HUES48 (cell line): ENCODE data around the gene ZNF48.

Experiments
- H3K27ac ChIP-seq: one replicate; pipeline ENCODE4 v1.7.0; 2013; ENCODE audit warnings: low read depth, low read length, inconsistent platforms
- H3K27me3 ChIP-seq: 2 replicates; pipeline ENCODE4 v1.6.1; 2013; ENCODE audit warnings: mild to moderate bottlenecking, low read length; ENCODE audit not compliant: control insufficient read depth, insufficient read depth
- H3K36me3 ChIP-seq: 2 replicates; pipeline ENCODE4 v1.6.1; 2013; ENCODE audit warnings: low read length; ENCODE audit not compliant: control insufficient read depth, insufficient read depth
- H3K4me1 ChIP-seq: 2 replicates; pipeline ENCODE4 v1.6.1; 2013; ENCODE audit warnings: mild to moderate bottlenecking, low read length; ENCODE audit not compliant: control insufficient read depth, insufficient read depth
- H3K4me3 ChIP-seq: 2 replicates; pipeline ENCODE4 v1.5.1; 2013; ENCODE audit warnings: mild to moderate bottlenecking, low read depth, low read length
- H3K9ac ChIP-seq: 2 replicates; pipeline ENCODE4 v1.6.1; 2013; ENCODE audit warnings: mild to moderate bottlenecking, low read depth, low read length, moderate library complexity
- H3K9me3 ChIP-seq: 2 replicates; pipeline ENCODE4 v1.6.1; 2013; ENCODE audit warnings: low read length; ENCODE audit not compliant: control insufficient read depth, insufficient read depth

Gene ZNF48

DNA sequence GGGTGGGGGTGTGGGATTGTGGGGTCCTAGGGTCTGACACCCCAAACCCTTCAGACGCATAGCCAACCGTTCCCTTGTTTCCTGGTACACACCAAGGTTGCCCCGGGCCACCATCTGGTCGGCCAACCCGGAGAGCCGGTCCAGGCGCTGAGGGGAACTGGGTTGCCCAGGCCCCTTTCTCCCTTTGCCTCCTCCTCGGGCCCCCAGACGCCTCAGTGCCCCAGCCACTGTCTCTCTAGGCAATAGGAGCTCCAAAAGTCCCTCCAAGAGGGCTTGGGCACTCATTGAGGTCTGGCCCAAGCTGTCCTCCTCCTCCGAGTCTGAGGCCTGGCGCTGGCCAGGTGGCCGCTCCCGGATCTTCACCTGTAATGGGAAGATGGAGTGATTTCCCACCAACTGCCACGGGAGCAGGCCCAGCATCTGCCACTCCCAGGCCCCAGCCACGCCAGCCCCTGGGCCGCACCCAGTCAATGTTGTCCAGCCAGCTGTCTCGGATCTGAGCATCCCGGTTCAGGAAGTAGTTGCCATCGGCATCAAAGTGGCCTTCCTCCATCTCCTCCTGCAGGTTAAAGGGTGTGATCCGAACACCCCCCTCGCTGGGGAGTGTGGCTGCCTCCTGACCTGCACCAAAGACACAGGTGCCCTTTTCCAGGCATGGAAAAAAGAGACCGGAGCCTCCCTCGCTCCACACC lies 41.6 kb upstream of the ZNF48 start:
- Histone ChIP-seq H3K4me3 (peak overlapping the region; percentile 90; the same call in 1 of the 2 replicates), H3K9me3 (no peaks in the 10 kb centered on the region), H3K27me3 (no peaks in the 10 kb centered on the region), H3K4me1 (peaks cover 7% of the 10 kb centered on the region; the same call in 1 of the 2 replicates), H3K36me3 (peaks cover 61% of the 10 kb centered on the region), H3K9ac (0 out of 2 replicates have a peak overlapping the region, but pooled peaks have one; percentile 12), H3K27ac (peak overlapping the region; percentile 8)

DNA sequence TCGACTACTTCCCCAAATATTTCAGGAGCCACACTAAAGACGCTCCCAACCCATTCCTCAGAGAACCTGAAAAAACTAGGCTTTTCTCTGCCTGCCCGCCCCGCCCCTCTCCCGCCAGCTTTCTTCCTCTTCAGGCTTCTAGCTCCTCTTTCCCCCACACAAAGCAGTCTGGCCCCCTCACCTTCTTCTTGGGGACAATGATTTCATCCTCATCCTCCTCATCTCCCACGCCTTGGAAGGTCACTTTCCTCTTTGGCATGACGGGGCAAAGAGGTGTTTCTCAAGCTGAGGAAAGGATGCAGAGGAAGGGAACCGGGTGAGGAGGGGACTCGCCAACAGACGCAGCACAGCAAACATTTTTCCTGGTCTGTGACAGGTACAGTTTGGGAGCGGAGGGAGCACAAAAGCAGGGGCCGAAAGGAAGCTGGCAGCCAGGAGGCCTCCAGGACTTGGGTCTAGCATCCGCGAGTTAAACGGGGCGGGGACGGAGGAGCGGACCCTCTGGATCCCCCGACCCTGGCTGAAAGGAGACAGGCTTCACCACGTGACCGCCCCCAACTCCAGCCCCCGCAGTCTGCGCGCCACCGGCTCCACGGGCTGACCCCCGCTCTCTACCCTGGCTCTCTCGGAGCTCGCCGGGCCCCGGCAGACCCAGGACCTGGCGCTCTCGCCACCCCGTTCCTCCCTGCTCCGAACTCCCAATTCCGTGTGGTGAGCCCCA lies 40.6 kb upstream of the ZNF48 start:
- H3K27me3 ChIP-seq = no peaks in the 10 kb centered on the region
- peaks cover 65% of the 10 kb centered on the region for H3K36me3 ChIP-seq

DNA sequence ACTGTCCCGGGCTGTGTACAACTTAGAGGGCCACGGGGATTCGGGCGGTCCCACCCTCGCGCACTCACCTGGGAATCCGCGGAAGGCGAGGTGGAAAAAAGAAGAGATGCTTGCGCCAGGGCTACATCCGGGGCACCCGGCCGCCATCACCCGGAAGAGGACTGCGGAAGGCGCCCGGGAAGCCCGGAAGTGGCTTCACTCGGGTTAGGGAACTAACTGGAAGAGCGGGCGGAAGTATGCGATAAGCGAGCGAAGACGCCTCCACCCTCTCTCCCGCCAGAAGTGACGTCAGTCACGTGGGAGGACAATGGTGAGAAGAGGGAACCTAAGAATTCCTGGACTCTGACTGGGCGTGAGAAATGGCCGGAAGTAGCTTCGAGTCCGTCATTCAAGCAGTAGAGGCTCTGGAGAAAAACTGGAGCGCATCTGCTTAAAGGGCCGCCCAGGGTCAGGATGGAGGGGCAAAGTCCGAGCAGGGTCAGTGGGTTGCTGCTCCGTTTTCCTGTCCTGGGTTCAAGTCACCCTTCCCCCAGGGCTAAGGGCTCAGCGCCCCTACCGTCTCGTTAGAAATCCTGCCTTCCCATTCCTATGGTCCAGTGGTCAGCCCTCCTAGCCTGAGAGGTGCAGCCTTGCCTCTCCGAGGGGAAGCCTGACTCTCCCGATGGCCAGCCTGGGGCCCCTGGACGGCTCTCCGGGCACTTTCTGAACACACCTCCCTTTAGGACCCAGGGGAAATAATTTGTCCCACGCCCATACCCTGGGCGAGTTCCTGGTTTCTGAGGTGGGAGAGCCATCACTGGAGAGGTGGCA lies 39.9 kb upstream of the ZNF48 start, which contains the start of gene CD2BP2:
Gene CD2BP2 (minus strand): TSS at position 165 of the 810 bp plus-strand sequence. CDS start 627 bp downstream, outside the sequence.
- Histone ChIP-seq H3K36me3 (peaks cover 57% of the 10 kb centered on the region), H3K27ac (peak within 1 kb of the TSS; percentile 97), H3K9me3 (no peaks in the 10 kb centered on the region), H3K9ac (peak within 1 kb of the TSS; percentile 93), H3K4me3 (peak within 1 kb of the TSS; percentile 90), H3K4me1 (peaks cover 7% of the 10 kb centered on the region; the same call in 1 of the 2 replicates), H3K27me3 (no peaks in the 10 kb centered on the region)

More for the DNA sequence above, 40.6 kb upstream of the ZNF48 start:
- peaks cover 7% of the 10 kb centered on the region; the same call in 1 of the 2 replicates for H3K4me1 ChIP-seq
- H3K4me3 ChIP-seq = peak overlapping the region; percentile 90
- H3K9me3 ChIP-seq = no peaks in the 10 kb centered on the region
- peak overlapping the region; percentile 97 for H3K27ac ChIP-seq
- H3K9ac ChIP-seq = peak overlapping the region; percentile 93

DNA sequence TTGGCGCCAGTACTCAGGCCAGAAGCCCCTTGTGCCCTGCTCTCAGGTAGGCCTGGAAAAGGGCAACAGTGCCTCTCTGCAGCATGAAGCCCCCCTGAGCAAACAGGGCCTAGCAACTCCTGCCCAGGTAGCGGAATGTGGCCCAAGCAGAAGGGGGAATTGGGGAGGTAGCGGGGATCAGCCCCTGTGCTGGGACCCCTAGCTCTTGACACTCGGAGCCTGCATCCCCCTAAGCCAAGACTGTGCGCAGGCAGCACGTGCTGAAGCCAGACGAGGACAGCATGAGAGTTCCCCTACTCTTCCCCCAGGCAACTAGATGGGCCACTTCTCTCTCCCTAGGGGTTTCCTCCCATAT lies 39.3 kb upstream of the ZNF48 start:
- Histone ChIP-seq H3K9me3 (no peaks in the 10 kb centered on the region), H3K27me3 (no peaks in the 10 kb centered on the region), H3K4me1 (peaks cover 7% of the 10 kb centered on the region; the same call in 1 of the 2 replicates), H3K4me3 (peak overlapping the region; percentile 90), H3K9ac (peak overlapping the region; percentile 93), H3K36me3 (peaks cover 51% of the 10 kb centered on the region), H3K27ac (peak overlapping the region; percentile 97)

DNA sequence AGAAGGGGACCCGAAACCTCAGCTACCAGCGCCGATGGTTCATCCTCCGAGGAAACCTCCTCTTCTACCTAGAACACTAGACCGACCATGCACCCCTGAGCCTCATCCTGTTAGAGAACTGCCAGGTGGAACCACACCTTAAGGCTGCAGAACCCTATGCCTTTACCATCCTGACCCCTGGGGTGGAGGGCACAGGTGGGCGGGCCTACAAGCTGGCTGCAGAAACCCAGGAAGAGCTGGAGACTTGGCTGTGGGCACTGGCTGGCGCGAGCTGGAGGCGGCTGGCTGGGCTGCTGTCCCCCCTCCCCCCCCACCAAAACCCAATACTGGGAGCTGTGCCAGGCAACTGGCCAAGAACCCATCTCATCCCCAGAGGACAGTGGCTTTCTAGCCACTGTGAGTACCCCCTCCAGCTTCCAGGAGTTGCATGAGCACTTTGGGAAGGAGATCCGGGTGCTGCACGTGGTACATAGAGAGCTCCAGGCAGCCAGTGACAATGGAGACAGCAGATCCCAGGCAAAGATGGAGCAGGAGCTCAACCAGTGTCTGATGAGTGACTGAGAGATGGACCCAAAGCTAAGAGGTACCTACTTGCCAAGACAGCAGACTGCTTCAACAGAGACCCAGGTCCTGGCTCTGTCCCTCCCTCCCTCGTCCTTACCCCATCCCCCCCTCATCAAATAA lies 38.7 kb upstream of the ZNF48 start:
- Histone ChIP-seq H3K4me3 (peak overlapping the region; percentile 90), H3K36me3 (peaks cover 45% of the 10 kb centered on the region), H3K27me3 (no peaks in the 10 kb centered on the region), H3K9me3 (no peaks in the 10 kb centered on the region), H3K4me1 (peaks cover 7% of the 10 kb centered on the region; the same call in 1 of the 2 replicates), H3K27ac (peak overlapping the region; percentile 97), H3K9ac (no peak overlapping the region)

DNA sequence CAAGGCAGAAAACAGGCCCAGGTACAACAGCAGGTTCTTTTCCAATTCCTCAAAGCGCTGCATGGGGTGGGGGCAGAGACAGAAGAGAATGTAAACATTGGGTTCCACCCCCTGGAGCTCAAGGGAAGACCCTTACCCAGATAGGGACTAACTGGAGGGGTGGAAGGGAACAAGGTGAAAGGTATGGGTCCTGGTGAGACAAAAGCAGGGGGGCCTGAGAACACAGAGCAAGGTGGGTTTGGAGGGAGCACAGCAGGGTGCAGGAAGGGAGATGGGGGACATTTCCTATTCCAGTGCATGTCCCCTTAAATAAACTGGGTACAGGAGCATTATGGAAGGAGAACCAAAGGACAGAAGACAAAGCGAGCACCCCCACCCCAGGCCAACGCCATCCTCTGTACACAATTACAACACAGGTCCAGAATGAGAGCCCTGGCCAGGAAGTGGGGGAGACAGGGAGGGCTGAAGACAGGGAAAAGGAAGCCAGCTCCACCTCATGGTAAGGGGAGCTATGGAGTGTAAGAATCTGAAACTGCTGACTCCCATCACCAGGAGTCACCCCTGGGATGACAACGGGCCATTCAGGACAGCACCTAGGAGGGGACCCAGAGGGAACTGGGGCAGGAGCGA lies 38.0 kb upstream of the ZNF48 start:
- no peaks in the 10 kb centered on the region for H3K9me3 ChIP-seq
- H3K27me3 ChIP-seq = no peaks in the 10 kb centered on the region
- H3K4me3 ChIP-seq = no peak overlapping the region
- H3K9ac ChIP-seq = no peak overlapping the region
- H3K27ac ChIP-seq = no peak overlapping the region
- H3K4me1 ChIP-seq = peaks cover 7% of the 10 kb centered on the region; the same call in 1 of the 2 replicates
- H3K36me3 ChIP-seq = peaks cover 40% of the 10 kb centered on the region

DNA sequence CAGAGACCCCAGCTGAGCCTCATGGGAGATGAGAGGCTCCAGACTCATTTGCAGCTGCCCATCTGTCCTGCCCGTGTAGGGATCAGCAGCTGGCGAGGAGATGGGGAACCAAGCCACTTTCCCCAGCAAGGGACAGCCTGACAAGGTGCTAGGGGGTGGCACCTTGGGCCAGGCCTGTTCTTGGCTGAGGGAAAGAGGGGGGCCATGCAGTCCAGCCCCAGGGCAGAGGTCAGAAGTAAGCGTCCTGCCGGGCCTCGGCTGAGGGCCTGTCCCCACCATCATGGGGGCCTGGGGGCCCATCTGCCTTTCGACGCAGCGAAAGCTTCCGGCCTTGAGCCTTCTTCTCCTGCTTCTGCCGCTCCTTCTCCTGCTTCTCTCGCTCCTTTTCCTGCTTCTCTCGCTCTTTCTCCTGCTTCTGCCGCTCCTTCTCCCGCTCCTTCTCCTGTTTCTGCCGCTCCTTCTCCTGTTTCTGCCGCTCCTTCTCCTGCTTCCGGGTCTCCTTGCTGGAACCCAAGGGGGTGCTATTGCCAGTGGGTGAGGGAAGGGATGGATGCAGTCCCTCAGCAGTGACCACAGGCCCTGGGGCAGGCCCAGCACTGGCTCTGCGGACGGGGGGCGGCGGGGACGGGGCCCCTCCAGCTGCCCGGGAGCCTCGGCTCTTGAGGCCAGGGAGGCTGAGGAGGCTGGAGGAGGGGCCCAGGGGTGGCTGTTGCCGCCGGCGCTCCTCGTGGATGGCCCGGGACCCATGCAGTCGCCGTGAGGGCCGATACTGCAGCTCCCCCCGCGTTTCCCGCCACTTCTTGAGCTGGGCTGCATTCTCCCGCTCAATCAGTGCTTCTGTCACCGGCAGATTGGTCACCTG lies 37.3 kb upstream of the ZNF48 start:
- H3K27me3 ChIP-seq = no peaks in the 10 kb centered on the region
- peaks cover 34% of the 10 kb centered on the region for H3K36me3 ChIP-seq
- no peaks in the 10 kb centered on the region for H3K9me3 ChIP-seq
- H3K4me1 ChIP-seq = peaks cover 7% of the 10 kb centered on the region; the same call in 1 of the 2 replicates
- H3K27ac ChIP-seq = no peak overlapping the region
- no peak overlapping the region for H3K4me3 ChIP-seq
- no peak overlapping the region for H3K9ac ChIP-seq

DNA sequence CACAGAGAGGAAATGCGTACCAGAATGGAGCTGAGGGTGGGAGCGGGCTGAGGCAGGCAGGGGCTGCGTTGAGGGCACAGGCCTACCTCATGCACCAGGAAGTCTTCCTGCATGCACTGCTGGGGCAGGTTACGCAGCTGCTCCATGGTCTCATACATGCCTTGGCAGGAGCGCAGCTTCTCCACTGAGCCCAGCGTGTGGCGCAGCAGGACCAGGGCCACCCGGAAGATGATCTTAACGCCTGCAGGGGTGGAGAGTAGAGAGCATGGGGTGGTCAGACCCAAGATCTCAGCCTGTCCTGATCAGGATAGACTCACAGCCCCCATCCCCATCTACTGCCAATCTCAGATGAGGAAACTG lies 36.7 kb upstream of the ZNF48 start:
- no peak overlapping the region for H3K27ac ChIP-seq
- H3K4me3 ChIP-seq = no peak overlapping the region
- H3K36me3 ChIP-seq = peaks cover 28% of the 10 kb centered on the region
- H3K4me1 ChIP-seq = peaks cover 7% of the 10 kb centered on the region; the same call in 1 of the 2 replicates
- no peaks in the 10 kb centered on the region for H3K27me3 ChIP-seq
- no peaks in the 10 kb centered on the region for H3K9me3 ChIP-seq
- H3K9ac ChIP-seq = no peak overlapping the region

DNA sequence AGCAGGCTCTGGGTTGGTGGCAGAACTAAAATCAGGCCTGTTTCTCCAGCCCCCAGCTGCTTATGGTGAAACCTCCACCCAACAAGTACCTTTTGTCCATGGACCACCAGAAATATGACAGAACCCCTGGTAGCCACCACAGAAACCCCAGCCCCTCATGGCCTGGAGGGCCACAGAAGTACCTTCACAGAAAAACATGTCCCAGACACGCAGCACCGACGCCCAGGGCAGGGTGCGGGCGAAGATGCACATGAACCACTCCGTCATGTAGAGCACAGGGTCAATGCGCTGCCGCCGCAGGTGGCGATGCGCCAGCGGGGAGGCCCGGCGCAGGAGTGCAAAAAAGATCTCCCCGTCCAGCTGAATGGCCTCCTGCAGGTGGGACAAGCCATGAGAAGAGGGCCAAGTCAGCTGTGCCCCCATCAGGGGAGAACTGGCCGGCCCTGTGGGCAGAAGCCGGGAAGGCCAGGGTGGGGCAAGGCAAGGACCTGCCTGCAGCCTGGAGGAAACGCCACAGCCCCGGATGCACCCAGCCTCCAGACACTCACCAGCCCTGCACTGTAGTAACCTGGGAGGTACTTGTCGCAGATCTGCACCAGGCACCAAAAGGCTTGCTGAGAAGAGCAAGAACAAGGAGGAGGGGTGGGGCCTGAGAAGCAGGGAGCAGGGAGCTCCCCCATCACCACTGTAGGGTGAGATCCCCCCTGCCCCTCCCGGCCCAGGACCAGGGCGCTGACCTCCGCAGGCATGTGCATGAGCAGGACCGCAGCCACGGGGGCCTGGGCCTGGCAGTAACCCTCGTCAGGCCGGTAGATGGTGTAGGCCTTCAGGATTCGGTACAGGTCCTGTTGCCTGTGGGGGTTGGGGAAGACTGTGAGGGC lies 36.0 kb upstream of the ZNF48 start:
- H3K27ac ChIP-seq = no peak overlapping the region

More for the DNA sequence above, 36.0 kb upstream of the ZNF48 start:
- Histone ChIP-seq H3K9ac (no peak overlapping the region), H3K27me3 (no peaks in the 10 kb centered on the region), H3K36me3 (peaks cover 24% of the 10 kb centered on the region), H3K9me3 (no peaks in the 10 kb centered on the region), H3K4me1 (peaks cover 7% of the 10 kb centered on the region; the same call in 1 of the 2 replicates), H3K4me3 (no peak overlapping the region)
